ENCODE data around the gene EXOC3. TPM values are rescaled to one million over a fixed set of nuclear protein-coding genes. Genes with fewer than 3 reads are reported as not detected.

EXOC3 gene
- polyA plus RNA-seq, 3 donors from 2014 or later = 22.6 to 43.9 (median 34.0) TPM

DNA sequence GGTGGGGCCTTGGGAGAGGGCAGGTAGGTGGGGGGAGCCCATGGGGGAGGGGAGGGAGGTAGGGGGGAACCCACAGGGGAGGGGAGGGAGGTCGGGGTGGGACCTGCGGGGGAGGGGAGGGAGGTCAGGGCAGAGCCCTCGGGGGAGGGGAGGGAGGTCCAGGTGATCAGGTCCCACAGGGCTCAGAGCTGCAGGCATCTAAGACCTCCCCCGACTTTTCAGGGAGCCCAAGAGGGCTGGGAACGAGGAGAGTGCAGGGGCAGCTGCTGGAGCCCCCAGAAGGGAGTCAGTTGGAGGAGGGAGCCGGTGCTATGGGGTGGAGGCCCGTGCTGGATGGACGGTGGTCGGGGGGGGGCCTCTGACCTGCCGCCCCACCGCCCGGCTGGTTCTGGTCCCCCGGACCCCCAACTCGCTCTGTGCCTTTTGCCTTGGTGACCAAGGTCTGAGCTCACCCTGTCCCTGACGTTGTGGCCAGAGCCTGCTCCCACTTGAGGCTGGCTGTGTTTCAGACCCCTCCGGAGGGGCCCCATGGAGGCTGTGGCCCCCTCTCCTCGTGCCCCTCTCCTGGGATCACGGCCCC lies 49.4 kb downstream of the EXOC3 start:
- Mint-ChIP-seq H3K36me3 (no peaks in the 10 kb centered on the region), H3K27me3 (ENCODE audit: low read depth in 3 of 3) (peaks cover 0 to 3% (median 2%) of the 10 kb centered on the region in 3 donors), H3K4me3 (no peak overlapping the region)

DNA sequence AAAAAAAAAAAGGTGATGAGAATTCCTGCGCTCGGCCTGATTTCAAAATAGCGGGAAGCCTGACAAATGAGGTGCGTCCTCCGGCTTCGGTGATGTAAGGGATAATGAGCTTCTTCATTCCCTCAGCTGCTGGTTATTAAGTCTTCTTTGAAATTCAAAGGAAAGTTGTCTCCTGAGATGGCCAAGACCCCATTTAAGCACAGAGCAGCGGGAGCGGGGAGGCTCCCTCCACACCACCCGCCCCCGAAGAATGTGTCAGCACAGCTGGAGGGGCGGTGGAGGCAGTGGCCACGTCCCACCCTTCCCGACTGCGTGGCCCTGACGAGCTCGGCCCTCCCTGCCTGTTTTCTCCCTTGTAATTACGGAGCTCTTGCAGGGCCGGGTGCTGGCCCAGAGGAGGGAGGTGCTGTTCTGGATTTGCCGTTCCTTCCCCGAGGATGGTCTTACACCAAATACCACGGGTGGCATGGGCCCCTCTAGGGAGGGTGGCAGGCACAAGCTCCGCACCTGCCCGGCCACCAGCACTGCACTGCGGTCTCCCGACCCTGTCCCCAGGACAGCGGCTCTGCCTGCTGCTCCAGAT lies 50.2 kb downstream of the EXOC3 start:
- H3K27me3 Mint-ChIP-seq (ENCODE audit: low read depth in 3 of 3) = peaks cover 0 to 3% (median 2%) of the 10 kb centered on the region in 3 donors

More for the DNA sequence above, 49.4 kb downstream of the EXOC3 start:
- DNase-seq = no peak
- H3K4me1 Mint-ChIP-seq = peaks cover 0 to 3% of the 10 kb centered on the region in 2 donors
- no peak overlapping the region for H3K27ac Mint-ChIP-seq
- H3K9me3 Mint-ChIP-seq = no peaks in the 10 kb centered on the region

DNA sequence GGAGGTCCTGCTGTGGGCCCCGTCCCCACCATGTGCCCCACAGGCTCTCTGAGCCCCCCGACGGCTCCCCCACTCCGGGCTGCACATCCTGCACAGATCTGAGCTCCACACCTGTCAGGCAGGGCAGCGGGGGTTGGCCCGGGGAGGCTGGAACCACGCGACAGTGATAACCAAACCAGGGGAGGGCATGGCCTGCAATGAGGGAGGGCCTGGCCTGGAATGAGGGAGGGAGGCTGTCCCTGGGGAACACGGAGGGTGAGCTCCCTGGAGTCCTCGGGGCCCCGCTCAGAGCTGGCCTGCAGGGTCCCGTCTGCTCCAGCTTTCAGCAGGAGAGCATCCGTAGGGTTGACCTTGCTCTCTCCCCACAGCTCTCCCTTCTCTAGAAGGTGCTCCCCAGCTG lies 50.8 kb downstream of the EXOC3 start:
- DNase-seq = no peak
- Mint-ChIP-seq H3K27ac (no peak overlapping the region), H3K4me1 (no peaks in the 10 kb centered on the region), H3K36me3 (no peaks in the 10 kb centered on the region), H3K27me3 (ENCODE audit: low read depth in 3 of 3) (peaks cover 0 to 3% (median 2%) of the 10 kb centered on the region in 3 donors), H3K9me3 (no peaks in the 10 kb centered on the region), H3K4me3 (no peak overlapping the region)

More for the DNA sequence above, 50.2 kb downstream of the EXOC3 start:
- Mint-ChIP-seq H3K9me3 (no peaks in the 10 kb centered on the region), H3K4me1 (no peaks in the 10 kb centered on the region), H3K27ac (no peak overlapping the region), H3K36me3 (no peaks in the 10 kb centered on the region), H3K4me3 (no peak overlapping the region)
- DNase-seq = no peak

DNA sequence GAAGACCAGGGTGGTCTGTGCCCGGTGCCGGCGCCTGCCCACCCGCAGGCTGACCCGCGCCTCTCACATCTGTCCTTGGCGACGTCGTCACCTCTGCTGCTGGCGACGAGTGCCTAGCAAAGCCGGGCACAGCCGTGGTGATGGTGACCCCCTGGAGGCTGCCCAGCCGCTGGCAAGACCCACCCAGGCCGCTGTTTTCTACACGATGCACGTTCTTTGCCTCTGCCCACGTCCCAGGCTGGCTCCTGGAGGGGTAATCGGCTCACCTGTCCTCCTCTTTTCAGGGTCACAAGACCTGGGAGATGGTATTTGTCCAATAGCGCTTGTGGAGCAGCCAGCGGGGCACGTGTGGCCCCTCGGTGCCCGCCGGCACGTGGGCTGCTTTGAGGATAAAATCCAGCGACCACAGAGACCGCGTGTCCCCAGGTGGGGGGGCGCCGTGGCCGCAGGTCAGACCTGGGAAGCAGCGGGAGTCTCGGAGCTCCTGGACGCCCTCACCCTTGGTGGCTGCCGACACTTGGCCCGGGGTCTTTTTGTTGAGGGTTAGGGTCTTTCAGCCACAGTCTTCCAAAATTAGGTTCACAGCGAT lies 51.8 kb downstream of the EXOC3 start:
- no peaks in the 10 kb centered on the region for H3K9me3 Mint-ChIP-seq
- H3K27me3 Mint-ChIP-seq (ENCODE audit: low read depth in 3 of 3) = peaks cover 0 to 3% (median 2%) of the 10 kb centered on the region in 3 donors
- no peaks in the 10 kb centered on the region for H3K4me1 Mint-ChIP-seq
- H3K36me3 Mint-ChIP-seq = no peaks in the 10 kb centered on the region
- H3K27ac Mint-ChIP-seq = no peak overlapping the region
- DNase-seq = no peak
- no peak overlapping the region for H3K4me3 Mint-ChIP-seq

DNA sequence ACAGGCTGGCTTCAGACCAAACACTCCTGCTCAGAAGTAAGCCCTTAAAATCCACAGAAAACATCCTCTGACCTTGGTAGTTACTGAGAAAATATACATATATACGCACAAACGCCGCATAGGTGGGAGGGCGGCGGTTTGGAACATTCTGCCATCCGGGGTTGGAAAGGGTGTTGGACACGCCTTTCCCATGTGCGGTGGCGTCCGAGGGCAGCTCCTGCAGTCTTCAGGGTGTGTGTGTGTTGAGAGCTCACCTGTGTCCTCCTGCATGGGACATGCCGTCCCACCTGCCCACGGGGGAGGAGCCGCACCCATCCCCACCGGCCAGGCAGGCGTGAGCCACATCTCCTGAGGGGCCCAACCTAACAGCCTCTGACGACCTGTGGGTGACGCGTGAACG lies 53.1 kb downstream of the EXOC3 start:
- Mint-ChIP-seq H3K27ac (no peak overlapping the region), H3K4me1 (no peaks in the 10 kb centered on the region), H3K4me3 (no peak overlapping the region), H3K27me3 (ENCODE audit: low read depth in 3 of 3) (peaks cover 0 to 3% (median 2%) of the 10 kb centered on the region in 3 donors), H3K9me3 (no peaks in the 10 kb centered on the region), H3K36me3 (no peaks in the 10 kb centered on the region)
- no peak for DNase-seq

DNA sequence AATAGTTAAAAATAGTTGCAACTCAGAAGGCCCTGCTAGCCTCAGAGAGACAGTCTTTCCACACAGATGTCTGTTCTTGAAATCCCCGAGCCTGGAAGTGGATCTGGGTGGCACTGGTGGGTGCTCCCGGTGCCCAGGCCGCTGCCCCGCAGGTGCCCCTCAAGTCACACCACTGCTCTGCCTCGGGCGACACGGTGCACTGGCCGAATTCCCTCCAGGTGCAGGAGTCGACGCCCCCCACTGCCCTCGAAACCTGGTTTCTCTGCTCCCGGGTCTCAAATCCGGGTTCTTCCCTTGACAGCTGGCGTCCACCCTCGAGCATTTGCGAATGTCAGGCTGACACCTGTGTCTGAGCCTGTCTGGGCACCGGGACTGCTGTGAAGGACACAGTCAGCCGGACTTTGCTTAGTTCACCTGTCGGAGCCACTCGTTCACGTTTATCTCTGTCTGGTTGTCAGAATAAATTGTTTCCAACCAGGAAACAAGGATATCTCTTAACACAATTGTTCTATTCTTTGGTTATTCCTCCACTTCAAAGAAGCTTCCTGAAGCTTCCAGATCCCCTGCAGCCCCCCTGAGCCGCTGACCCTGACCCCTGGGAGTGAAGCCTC lies 54.2 kb downstream of the EXOC3 start:
- Mint-ChIP-seq H3K36me3 (no peaks in the 10 kb centered on the region), H3K9me3 (no peaks in the 10 kb centered on the region), H3K4me1 (peaks cover 0 to 1% of the 10 kb centered on the region in 2 donors), H3K27ac (no peak overlapping the region), H3K27me3 (ENCODE audit: low read depth in 3 of 3) (peaks cover 2 to 4% (median 2%) of the 10 kb centered on the region in 3 donors), H3K4me3 (no peak overlapping the region)
- no peak for DNase-seq

DNA sequence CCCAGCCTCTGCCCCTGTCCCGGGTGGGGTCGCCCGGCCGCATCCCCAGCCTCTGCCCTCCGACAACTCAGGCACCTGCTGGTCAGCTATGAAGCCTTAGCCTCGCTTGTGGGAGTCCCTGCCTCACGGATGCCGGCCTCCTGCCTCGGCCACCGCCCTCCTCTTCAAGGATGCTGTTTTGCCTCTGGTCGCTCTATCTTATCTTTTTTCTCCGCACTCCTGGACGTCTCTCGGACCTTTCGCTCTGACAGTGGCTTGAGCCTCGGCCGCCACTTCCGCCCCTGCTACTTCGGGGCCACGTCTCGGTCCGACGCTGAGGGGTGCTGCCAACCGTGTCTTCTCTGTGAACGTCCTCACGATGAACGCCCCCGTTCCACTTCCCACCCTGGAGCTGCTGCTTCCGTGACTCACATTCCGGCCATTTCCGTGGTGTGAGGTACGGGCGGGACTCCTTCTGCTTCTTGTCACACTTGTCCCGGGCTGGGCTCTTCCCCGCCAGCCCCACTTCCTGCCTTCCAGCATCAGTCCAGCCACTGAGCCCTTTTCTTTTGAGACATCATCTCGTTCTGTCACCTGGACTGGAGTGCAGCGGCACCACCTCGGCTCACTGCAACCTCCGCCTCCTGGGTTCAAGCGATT lies 55.0 kb downstream of the EXOC3 start:
- Mint-ChIP-seq H3K27me3 (ENCODE audit: low read depth in 3 of 3) (peaks cover 2 to 5% (median 2%) of the 10 kb centered on the region in 3 donors), H3K36me3 (no peaks in the 10 kb centered on the region), H3K4me1 (peaks cover 0 to 1% of the 10 kb centered on the region in 2 donors), H3K27ac (peak overlapping the region in 1 of 6 donors; percentile 28), H3K4me3 (no peak overlapping the region), H3K9me3 (no peaks in the 10 kb centered on the region)
- no peak for DNase-seq

DNA sequence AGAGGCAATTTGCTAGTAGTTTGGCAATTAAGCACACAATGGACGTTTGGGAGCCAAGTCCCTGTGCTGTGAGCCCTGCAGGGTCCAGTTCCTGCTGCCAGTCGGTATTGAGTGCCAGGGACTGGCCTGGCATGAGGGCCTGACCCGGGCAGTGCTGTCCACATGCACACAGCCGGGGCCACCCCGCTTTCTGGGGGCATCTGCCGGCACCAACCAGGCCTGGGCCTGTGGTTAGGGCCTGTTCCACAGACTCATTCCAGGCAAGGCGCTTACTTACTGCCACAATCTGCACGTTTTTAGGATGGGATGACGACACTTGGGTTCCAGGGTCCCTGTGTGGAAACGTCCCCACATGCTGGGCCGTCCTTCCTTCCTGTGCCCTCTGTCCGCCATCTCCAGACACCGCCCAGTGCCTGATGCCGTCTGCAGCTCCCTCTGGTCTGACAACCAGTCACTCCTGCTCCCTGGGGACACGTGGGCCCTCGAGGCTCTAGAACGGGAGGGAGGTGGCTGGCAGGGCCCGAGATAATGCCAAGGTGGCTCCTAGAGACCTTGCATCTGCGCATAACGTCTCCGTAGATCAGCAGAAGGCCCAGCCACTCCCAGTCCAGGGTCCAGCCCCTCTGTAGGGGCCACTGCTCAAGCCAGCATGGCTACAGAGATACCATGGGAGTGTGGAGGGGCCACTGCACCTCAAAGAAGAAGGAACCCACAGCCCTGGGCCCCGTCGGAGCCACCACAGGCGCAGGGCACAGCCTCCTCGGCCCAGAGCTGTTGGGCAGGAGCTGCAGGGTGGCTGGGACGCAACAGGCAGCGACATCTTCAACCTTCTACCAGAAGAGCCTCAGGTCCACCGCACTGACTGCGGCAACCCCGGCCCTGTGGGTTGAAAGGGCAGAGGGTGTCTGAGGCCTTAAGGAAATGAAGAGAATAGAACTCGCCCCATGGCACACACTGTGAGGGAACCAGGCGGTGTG lies 56.5 kb downstream of the EXOC3 start:
- no peak for DNase-seq
- Mint-ChIP-seq H3K27ac (no peak overlapping the region), H3K9me3 (no peaks in the 10 kb centered on the region), H3K4me3 (no peak overlapping the region), H3K27me3 (ENCODE audit: low read depth in 3 of 3) (peaks cover 2 to 7% (median 2%) of the 10 kb centered on the region in 3 donors), H3K36me3 (no peaks in the 10 kb centered on the region), H3K4me1 (peaks cover 0 to 1% of the 10 kb centered on the region in 2 donors)

DNA sequence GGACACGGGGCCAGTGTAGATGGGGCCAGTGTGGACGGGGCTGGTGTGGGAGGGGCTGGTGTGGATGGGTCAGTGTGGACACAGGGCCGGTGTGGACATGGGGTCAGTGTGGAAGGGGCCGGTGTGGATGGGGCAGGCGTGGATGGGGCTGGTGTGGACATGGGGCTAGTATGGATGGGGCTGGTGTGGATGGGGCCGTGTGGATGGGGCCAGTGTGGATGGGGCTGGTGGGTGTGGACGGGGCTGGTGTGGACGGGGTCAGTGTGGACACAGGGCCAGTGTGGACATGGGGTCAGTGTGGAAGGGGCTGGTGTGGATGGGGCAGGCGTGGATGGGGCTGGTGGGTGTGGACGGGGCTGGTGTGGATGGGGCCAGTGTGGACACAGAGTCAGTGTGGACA lies 57.5 kb downstream of the EXOC3 start:
- H3K27ac Mint-ChIP-seq = no peak overlapping the region
- DNase-seq = no peak
- H3K36me3 Mint-ChIP-seq = no peaks in the 10 kb centered on the region
- H3K27me3 Mint-ChIP-seq (ENCODE audit: low read depth in 3 of 3) = peaks cover 2 to 7% (median 2%) of the 10 kb centered on the region in 3 donors
- no peaks in the 10 kb centered on the region for H3K9me3 Mint-ChIP-seq
- H3K4me1 Mint-ChIP-seq = peaks cover 0 to 1% of the 10 kb centered on the region in 2 donors
- H3K4me3 Mint-ChIP-seq = no peak overlapping the region

DNA sequence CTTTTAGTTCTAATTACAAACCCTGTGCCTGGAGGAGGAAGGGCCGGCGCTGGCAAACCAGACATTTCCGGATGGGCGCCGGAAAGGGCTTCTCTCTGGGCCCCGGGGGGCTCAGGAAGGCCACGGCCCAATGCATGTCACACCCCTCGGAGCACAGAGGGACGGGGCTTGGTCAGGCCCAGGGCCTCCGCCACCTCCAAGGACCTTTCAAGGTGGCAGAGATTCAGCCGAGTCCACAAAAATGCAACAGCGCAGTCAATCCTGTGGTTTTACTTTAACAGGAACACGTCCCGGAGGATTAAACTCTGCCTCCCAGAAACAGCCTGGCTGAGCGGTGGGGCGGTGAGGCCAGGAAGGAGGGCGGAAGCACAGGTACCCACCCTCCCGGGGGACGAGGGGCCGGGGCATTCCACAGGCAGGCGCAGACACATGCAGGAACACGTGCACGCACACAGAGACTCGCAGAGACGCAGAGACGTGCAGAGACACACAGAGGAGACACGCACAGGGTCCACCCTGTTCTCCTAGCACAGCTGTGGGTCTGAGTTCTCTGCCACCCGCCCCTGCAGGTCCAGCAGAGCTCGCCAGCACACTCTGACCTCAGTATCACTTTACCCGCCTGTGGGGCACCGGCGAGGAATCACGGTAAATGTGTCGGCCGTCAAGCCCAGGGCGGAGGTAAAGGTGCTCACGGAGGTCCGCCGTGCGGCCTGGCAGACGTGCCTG lies 58.3 kb downstream of the EXOC3 start:
- peaks cover 0 to 7% (median 2%) of the 10 kb centered on the region in 3 donors for H3K27me3 Mint-ChIP-seq (ENCODE audit: low read depth in 3 of 3)
- H3K27ac Mint-ChIP-seq = no peak overlapping the region
- H3K36me3 Mint-ChIP-seq = no peaks in the 10 kb centered on the region
- no peak overlapping the region for H3K4me3 Mint-ChIP-seq
- H3K9me3 Mint-ChIP-seq = no peaks in the 10 kb centered on the region
- peaks cover 0 to 1% of the 10 kb centered on the region in 2 donors for H3K4me1 Mint-ChIP-seq
- no peak for DNase-seq

DNA sequence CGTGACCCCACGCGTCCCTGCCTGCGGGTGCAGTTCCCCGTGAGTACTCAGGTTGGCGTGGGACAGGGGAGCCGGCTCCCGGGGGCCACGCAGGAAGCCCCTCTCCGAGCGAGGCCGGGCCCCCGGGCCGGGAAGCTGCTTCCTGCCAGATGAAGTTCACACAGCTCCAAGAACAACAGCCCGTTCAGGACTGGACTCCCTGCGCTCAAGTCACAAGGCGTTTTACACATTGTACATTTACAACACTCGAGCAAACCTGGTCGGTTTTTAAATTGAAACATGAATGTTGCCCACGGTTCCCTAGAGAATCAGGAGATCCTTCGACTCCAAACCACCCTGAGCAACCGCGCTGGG lies 58.8 kb downstream of the EXOC3 start:
- peaks cover 0 to 1% of the 10 kb centered on the region in 2 donors for H3K4me1 Mint-ChIP-seq
- no peaks in the 10 kb centered on the region for H3K9me3 Mint-ChIP-seq
- peaks cover 0 to 7% (median 2%) of the 10 kb centered on the region in 3 donors for H3K27me3 Mint-ChIP-seq (ENCODE audit: low read depth in 3 of 3)
- H3K4me3 Mint-ChIP-seq = no peak overlapping the region
- no peaks in the 10 kb centered on the region for H3K36me3 Mint-ChIP-seq
- no peak for DNase-seq
- no peak overlapping the region for H3K27ac Mint-ChIP-seq

DNA sequence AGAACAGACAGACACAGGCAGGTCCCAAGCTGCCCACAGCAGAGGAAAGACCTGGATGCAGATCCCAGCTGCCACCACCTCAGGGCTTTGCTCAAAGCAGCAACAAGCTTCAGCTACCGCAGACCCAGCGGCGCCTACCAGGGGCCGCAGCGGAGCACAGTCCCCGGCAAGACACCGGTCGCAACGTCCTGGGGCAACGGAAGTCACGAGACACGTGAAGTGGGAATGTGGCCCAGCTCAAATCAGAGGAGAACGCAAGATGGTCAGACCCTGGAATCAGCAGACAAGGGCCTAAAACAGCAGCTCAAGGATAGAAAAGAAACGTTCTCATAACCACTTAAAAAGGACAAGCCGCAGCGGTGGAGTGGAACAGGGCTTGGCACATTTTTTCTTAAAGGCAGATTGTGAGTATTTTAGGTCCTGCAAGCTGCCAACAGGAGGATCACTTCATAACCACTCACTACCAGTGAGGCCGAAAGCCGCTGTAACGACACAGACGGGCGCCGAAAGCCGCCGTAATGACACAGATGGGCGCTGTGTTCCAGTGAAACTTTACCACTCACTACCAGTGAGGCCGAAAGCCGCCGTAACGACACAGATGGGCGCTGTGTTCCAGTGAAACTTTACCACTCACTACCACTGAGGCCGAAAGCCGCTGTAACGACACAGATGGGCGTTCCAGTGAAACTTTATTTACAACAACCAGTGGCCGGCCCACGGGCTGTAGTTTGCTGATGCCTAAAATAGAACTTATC lies 59.5 kb downstream of the EXOC3 start:
- DNase-seq = no peak
- Mint-ChIP-seq H3K9me3 (no peaks in the 10 kb centered on the region), H3K4me3 (no peak overlapping the region), H3K4me1 (peaks cover 0 to 1% of the 10 kb centered on the region in 2 donors), H3K27ac (peak overlapping the region in 1 of 6 donors; percentile 3), H3K36me3 (no peaks in the 10 kb centered on the region), H3K27me3 (ENCODE audit: low read depth in 3 of 3) (peaks cover 0 to 7% (median 0%) of the 10 kb centered on the region in 3 donors)
